ENCODE measurements around the gene TAF3.

GRCh38 chr10:8033812-8034465, 215.6 kb downstream of the TAF3 start:
- peak; percentile 58 for TF ChIP-seq EZH2 (IDR thresholded peaks at IDR 0.05; ENCODE audit: borderline replicate concordance)
- TF ChIP-seq, protein P1, sequence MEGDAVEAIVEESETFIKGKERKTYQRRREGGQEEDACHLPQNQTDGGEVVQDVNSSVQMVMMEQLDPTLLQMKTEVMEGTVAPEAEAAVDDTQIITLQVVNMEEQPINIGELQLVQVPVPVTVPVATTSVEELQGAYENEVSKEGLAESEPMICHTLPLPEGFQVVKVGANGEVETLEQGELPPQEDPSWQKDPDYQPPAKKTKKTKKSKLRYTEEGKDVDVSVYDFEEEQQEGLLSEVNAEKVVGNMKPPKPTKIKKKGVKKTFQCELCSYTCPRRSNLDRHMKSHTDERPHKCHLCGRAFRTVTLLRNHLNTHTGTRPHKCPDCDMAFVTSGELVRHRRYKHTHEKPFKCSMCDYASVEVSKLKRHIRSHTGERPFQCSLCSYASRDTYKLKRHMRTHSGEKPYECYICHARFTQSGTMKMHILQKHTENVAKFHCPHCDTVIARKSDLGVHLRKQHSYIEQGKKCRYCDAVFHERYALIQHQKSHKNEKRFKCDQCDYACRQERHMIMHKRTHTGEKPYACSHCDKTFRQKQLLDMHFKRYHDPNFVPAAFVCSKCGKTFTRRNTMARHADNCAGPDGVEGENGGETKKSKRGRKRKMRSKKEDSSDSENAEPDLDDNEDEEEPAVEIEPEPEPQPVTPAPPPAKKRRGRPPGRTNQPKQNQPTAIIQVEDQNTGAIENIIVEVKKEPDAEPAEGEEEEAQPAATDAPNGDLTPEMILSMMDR (IDR thresholded peaks at IDR 0.05; ENCODE audit: poor library complexity): no peak
- TF ChIP-seq EZH2phosphoT487 (IDR thresholded peaks at IDR 0.05; ENCODE audit: low read depth, severe bottlenecking, unreplicated experiment): peak; percentile 21

All from hepatocyte (in vitro differentiated cells).